KG1 (cell line): ENCODE results near the gene ADAMTS6.

Experiments
- DNase-seq: peaks from one replicate; lab custom pipeline; 2025; lab: John Stamatoyannopoulos, UW

ADAMTS6 gene

GRCh38 chr5:65144136-65144871, 337.4 kb downstream of the ADAMTS6 start:
- DNase-seq, result no peak

GRCh38 chr5:65142511-65143011, 339.2 kb downstream of the ADAMTS6 start:
- DNase-seq, result no peak

- no peak for DNase-seq
Measured at GRCh38 chr5:65142016-65142415, 339.7 kb downstream of the ADAMTS6 start.

- no peak for DNase-seq
Measured at GRCh38 chr5:65141493-65141892, 340.2 kb downstream of the ADAMTS6 start.

GRCh38 chr5:65137631-65138030, 344.1 kb downstream of the ADAMTS6 start:
- DNase-seq, result no peak

- no peak for DNase-seq
Measured at GRCh38 chr5:65133477-65134110, 348.1 kb downstream of the ADAMTS6 start.

GRCh38 chr5:65132386-65132785, 349.3 kb downstream of the ADAMTS6 start:
- DNase-seq, result no peak

GRCh38 chr5:65128226-65128625, 353.5 kb downstream of the ADAMTS6 start:
- no peak for DNase-seq

- no peak for DNase-seq
Measured at GRCh38 chr5:65127161-65127901, 354.4 kb downstream of the ADAMTS6 start.

- DNase-seq, result no peak
Measured at GRCh38 chr5:65126542-65127069, 355.1 kb downstream of the ADAMTS6 start.

- DNase-seq, result no peak
Measured at GRCh38 chr5:65125591-65126541, 355.9 kb downstream of the ADAMTS6 start.

GRCh38 chr5:65121880-65122436, 359.8 kb downstream of the ADAMTS6 start:
- DNase-seq, result no peak

GRCh38 chr5:65120371-65120967, 361.3 kb downstream of the ADAMTS6 start:
- no peak for DNase-seq

GRCh38 chr5:65117525-65117924, 364.2 kb downstream of the ADAMTS6 start:
- DNase-seq, result no peak

- no peak for DNase-seq
Measured at GRCh38 chr5:65113771-65114170, 367.9 kb downstream of the ADAMTS6 start.

GRCh38 chr5:65111961-65112658, 369.6 kb downstream of the ADAMTS6 start:
- DNase-seq, result no peak

- DNase-seq, result no peak
Measured at GRCh38 chr5:65108786-65109743, 372.7 kb downstream of the ADAMTS6 start.

GRCh38 chr5:65105301-65105700, 376.4 kb downstream of the ADAMTS6 start:
- no peak for DNase-seq

- no peak for DNase-seq
Measured at GRCh38 chr5:65104831-65105230, 376.9 kb downstream of the ADAMTS6 start.
